K562 (cell line): ENCODE data around the gene DYNLT2B. TPM values are rescaled to one million over a fixed set of nuclear protein-coding genes. Genes with fewer than 3 reads are reported as not detected.

Experiments
- BRCA1 ChIP-seq, 2 experiments: fragments of 450-650 bp in 1 of 2; sonication (generic) in 1 of 2; formaldehyde crosslinking in 1 of 2; IDR thresholded peaks; 2 replicates each; pipeline versions ENCODE4 v1.5.0 to v1.6.1; 2017 to 2020; ENCODE audit warnings: mild to moderate bottlenecking in 1 of 2, missing genetic modification reagents in 1 of 2
- BRF2 ChIP-seq: IDR thresholded peaks from 3 replicates; pipeline ENCODE4 v1.6.1; 2011; ENCODE audit warnings: borderline replicate concordance, mild to moderate bottlenecking; ENCODE audit not compliant: insufficient read length, insufficient read depth
- EHMT2 ChIP-seq: fragments of 450-650 bp; IDR thresholded peaks from 2 replicates; pipeline ENCODE4 v1.6.1; 2018; ENCODE audit warnings: antibody characterized with exemption
- HDAC6 ChIP-seq: IDR thresholded peaks from 2 replicates; pipeline ENCODE4 v1.6.1; 2012; ENCODE audit warnings: low read depth, mild to moderate bottlenecking, control low read depth, inconsistent platforms, low read length, moderate library complexity
- HNRNPL ChIP-seq: fragments of 200-400 bp; formaldehyde crosslinking; IDR thresholded peaks from 2 replicates; pipeline ENCODE4 v1.6.1; 2017; ENCODE audit warnings: low read depth, mild to moderate bottlenecking, low read length
- PHB2 ChIP-seq: fragments of 450-650 bp; IDR thresholded peaks from 2 replicates; pipeline ENCODE4 v1.6.1; 2017; ENCODE audit warnings: low read depth
- POLR2A ChIP-seq: fragments of 450-650 bp; conservative IDR thresholded peaks from 2 replicates; pipeline ENCODE4 v1.6.1; 2016
- RFX1 ChIP-seq: fragments of 450-650 bp; IDR thresholded peaks from 2 replicates; pipeline ENCODE4 v1.6.1; 2016; ENCODE audit warnings: mild to moderate bottlenecking, moderate library complexity
- RFX7 ChIP-seq: fragments of 250-450 bp; sonication (Bioruptor Pico); IDR thresholded peaks from 2 replicates; pipeline ENCODE4 v1.5.1; 2021; ENCODE audit warnings: mild to moderate bottlenecking
- SETDB1 ChIP-seq: IDR thresholded peaks from one replicate; pipeline ENCODE4 v1.6.1; 2012; ENCODE audit warnings: low read length, control low read depth, inconsistent platforms
- SMARCA4 ChIP-seq: fragments of 450-650 bp; IDR thresholded peaks from 2 replicates; pipeline ENCODE4 v1.6.1; 2016
- SRSF9 ChIP-seq: fragments of 200-400 bp; formaldehyde crosslinking; IDR thresholded peaks from 2 replicates; pipeline ENCODE4 v1.6.1; 2017; ENCODE audit warnings: low read depth, low read length, borderline replicate concordance
- ZFP36 ChIP-seq: fragments of 150-350 bp; IDR thresholded peaks from 2 replicates; pipeline ENCODE4 v1.6.1; 2018; ENCODE audit warnings: low read length, low read depth; ENCODE audit not compliant: partially characterized antibody
- ZKSCAN1 ChIP-seq: fragments of 150-350 bp; IDR thresholded peaks from 2 replicates; pipeline ENCODE4 v1.6.1; 2016; ENCODE audit warnings: low read depth, low read length
- ZNF121 ChIP-seq: sonication (generic); formaldehyde crosslinking; conservative IDR thresholded peaks from 2 replicates; pipeline ENCODE4 v1.8.0; 2022; ENCODE audit warnings: missing genetic modification reagents
- ZNF23 ChIP-seq: fragments of 250-450 bp; sonication (Bioruptor Pico); IDR thresholded peaks from 2 replicates; pipeline ENCODE4 v1.4.0; 2020; ENCODE audit warnings: mild to moderate bottlenecking
- ZNF24 ChIP-seq: fragments of 450-650 bp; IDR thresholded peaks from 2 replicates; pipeline ENCODE4 v1.6.1; 2016
- ZNF398 ChIP-seq: fragments of 250-450 bp; sonication (Bioruptor Pico); IDR thresholded peaks from 2 replicates; pipeline ENCODE4 v1.8.0; 2021; ENCODE audit warnings: moderate library complexity, mild to moderate bottlenecking, inconsistent platforms
- ZNF785 ChIP-seq: fragments of 250-450 bp; sonication (Bioruptor Pico); IDR thresholded peaks from 2 replicates; pipeline ENCODE4 v1.4.0; 2020; ENCODE audit warnings: mild to moderate bottlenecking
- polyA plus RNA-seq, 8 experiments: library from polyadenylated mRNA; depleted of rRNA in 4 of 8; stranded (reverse) in 5 of 8; unstranded in 3 of 8; fragments of >200 nt; fragmentation: Nextera tagmentation in 2 of 8; fragmentation: Illumina TruSeq in 1 of 8; extraction: Ambion mirVana in 2 of 8; extraction: Trizol in 1 of 8; gene quantifications; 2 replicates each; pipeline versions ENCODE4 v1.2.1 to v1.2.3, GENCODE V29; 2011 to 2014; ENCODE audit warnings: inconsistent platforms in 1 of 8, missing spikeins in 1 of 8
- total RNA-seq, 7 experiments: library from RNA; depleted of rRNA in 6 of 7; stranded (reverse); fragments of >200 nt in 6 of 7; fragmentation: Illumina TruSeq in 2 of 7; extraction: Trizol in 2 of 7; gene quantifications; 2 replicates each; pipeline versions ENCODE4 v1.2.1 to v1.2.3, GENCODE V29; 2011 to 2021; ENCODE audit warnings: low replicate concordance in 1 of 7
- TF ChIP-seq, protein P1 (sequence below), 2 experiments: fragments of 450-650 bp; IDR thresholded peaks; 2 replicates each; pipeline ENCODE4 v1.6.1; 2018; ENCODE audit warnings: mild to moderate bottlenecking in 2 of 2, low read depth in 1 of 2; ENCODE audit not compliant: partially characterized antibody in 2 of 2
- TF ChIP-seq, protein P2 (sequence below), 2 experiments: fragments of 450-650 bp; IDR thresholded peaks; 2 replicates each; pipeline ENCODE4 v1.6.1; 2016
- TF ChIP-seq, protein P3 (sequence below): fragments of 250-450 bp; sonication (Bioruptor Pico); IDR thresholded peaks from 2 replicates; pipeline ENCODE4 v1.8.0; 2022; ENCODE audit warnings: inconsistent platforms, mild to moderate bottlenecking, moderate library complexity, borderline replicate concordance

Gene DYNLT2B
- total and polyA plus RNA-seq, 9 of the 15 experiments (the other 6 are each of a cell fraction or from before 2014, with no cell fraction given), result 6.5 to 19.9 (median 8.7) TPM

DNA sequence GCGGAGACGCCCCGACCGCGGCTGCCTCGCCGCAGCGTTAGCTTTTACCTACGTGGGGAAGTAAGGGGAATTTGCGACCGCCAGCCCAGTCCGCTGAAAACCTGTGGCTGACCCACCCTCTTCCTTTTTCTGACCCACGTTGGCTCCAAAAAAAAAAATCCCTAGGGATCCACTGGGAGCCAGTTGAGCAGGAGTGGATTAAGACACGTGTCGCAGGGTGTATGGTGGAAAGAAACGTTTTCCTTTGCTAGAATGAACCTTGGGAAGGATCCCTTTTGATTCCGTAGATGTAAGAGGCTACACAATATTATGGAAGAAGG is 29.9 kb downstream of the DYNLT2B start (continued):
- TF ChIP-seq, protein P1, sequence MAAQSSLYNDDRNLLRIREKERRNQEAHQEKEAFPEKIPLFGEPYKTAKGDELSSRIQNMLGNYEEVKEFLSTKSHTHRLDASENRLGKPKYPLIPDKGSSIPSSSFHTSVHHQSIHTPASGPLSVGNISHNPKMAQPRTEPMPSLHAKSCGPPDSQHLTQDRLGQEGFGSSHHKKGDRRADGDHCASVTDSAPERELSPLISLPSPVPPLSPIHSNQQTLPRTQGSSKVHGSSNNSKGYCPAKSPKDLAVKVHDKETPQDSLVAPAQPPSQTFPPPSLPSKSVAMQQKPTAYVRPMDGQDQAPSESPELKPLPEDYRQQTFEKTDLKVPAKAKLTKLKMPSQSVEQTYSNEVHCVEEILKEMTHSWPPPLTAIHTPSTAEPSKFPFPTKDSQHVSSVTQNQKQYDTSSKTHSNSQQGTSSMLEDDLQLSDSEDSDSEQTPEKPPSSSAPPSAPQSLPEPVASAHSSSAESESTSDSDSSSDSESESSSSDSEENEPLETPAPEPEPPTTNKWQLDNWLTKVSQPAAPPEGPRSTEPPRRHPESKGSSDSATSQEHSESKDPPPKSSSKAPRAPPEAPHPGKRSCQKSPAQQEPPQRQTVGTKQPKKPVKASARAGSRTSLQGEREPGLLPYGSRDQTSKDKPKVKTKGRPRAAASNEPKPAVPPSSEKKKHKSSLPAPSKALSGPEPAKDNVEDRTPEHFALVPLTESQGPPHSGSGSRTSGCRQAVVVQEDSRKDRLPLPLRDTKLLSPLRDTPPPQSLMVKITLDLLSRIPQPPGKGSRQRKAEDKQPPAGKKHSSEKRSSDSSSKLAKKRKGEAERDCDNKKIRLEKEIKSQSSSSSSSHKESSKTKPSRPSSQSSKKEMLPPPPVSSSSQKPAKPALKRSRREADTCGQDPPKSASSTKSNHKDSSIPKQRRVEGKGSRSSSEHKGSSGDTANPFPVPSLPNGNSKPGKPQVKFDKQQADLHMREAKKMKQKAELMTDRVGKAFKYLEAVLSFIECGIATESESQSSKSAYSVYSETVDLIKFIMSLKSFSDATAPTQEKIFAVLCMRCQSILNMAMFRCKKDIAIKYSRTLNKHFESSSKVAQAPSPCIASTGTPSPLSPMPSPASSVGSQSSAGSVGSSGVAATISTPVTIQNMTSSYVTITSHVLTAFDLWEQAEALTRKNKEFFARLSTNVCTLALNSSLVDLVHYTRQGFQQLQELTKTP (IDR thresholded peaks at IDR 0.05; ENCODE audit: low read depth in 1 of 2, partially characterized antibody in 2 of 2), result no peak
- TF ChIP-seq SRSF9 (no peak), ZNF23 (CRISPR knock-in tag) (no peak), POLR2A (no peak), HDAC6 (no peak), ZNF24 (no peak), SMARCA4 (no peak), ZNF121 (no peak), BRF2 (no peak), RFX7 (CRISPR knock-in tag) (no peak), ZNF398 (no peak), ZNF785 (CRISPR knock-in tag) (no peak), EHMT2 (no peak), HNRNPL (no peak), BRCA1 (IDR thresholded peaks at IDR 0.05) (no peak), BRCA1 (CRISPR knock-in tag; IDR thresholded peaks at IDR 0.05) (no peak), ZKSCAN1 (no peak), ZFP36 (peak; percentile 1), RFX1 (no peak), SETDB1 (no peak), PHB2 (no peak)
- TF ChIP-seq, protein P2, sequence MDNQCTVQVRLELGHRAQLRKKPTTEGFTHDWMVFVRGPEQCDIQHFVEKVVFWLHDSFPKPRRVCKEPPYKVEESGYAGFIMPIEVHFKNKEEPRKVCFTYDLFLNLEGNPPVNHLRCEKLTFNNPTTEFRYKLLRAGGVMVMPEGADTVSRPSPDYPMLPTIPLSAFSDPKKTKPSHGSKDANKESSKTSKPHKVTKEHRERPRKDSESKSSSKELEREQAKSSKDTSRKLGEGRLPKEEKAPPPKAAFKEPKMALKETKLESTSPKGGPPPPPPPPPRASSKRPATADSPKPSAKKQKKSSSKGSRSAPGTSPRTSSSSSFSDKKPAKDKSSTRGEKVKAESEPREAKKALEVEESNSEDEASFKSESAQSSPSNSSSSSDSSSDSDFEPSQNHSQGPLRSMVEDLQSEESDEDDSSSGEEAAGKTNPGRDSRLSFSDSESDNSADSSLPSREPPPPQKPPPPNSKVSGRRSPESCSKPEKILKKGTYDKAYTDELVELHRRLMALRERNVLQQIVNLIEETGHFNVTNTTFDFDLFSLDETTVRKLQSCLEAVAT (IDR thresholded peaks at IDR 0.05), result no peak
- TF ChIP-seq, protein P3, sequence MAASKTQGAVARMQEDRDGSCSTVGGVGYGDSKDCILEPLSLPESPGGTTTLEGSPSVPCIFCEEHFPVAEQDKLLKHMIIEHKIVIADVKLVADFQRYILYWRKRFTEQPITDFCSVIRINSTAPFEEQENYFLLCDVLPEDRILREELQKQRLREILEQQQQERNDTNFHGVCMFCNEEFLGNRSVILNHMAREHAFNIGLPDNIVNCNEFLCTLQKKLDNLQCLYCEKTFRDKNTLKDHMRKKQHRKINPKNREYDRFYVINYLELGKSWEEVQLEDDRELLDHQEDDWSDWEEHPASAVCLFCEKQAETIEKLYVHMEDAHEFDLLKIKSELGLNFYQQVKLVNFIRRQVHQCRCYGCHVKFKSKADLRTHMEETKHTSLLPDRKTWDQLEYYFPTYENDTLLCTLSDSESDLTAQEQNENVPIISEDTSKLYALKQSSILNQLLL, result no peak
